Transverse colon (tissue), 4 donors: Measurements from ENCODE around the gene CIB1.

Source experiments
- POLR2A ChIP-seq: fragments of 450-650 bp; IDR thresholded peaks from one replicate; pipeline ENCODE4 v1.6.1; 2016; ENCODE audit warnings: antibody characterized with exemption, mild to moderate bottlenecking, moderate library complexity
- POLR2AphosphoS5 ChIP-seq, 3 donors: sonication (generic); formaldehyde crosslinking; IDR thresholded peaks; one replicate each; pipeline ENCODE4 v1.6.1; 2016; ENCODE audit warnings: antibody characterized with exemption in 3 of 3
- TF ChIP-seq, protein P1 (sequence below), 5 experiments: fragments of 200-600 bp in 3 of 5; fragments of 450-650 bp in 2 of 5; sonication (generic) in 3 of 5; IDR thresholded peaks; 1 replicate in 2 of 5; 2 replicates in 3 of 5; pipeline ENCODE4 v1.5.1; 2016 to 2017; ENCODE audit warnings: antibody characterized with exemption in 5 of 5, inconsistent platforms in 3 of 5, mild to moderate bottlenecking in 2 of 5, moderate library complexity in 1 of 5

DNA sequence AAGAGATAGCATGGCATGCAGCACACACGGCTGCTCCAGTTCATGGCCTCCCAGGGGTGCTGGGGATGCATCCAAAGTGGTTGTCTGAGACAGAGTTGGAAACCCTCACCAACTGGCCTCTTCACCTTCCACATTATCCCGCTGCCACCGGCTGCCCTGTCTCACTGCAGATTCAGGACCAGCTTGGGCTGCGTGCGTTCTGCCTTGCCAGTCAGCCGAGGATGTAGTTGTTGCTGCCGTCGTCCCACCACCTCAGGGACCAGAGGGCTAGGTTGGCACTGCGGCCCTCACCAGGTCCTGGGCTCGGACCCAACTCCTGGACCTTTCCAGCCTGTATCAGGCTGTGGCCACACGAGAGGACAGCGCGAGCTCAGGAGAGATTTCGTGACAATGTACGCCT is 4.8 kb downstream of the CIB1 start:
- TF ChIP-seq, protein P1, sequence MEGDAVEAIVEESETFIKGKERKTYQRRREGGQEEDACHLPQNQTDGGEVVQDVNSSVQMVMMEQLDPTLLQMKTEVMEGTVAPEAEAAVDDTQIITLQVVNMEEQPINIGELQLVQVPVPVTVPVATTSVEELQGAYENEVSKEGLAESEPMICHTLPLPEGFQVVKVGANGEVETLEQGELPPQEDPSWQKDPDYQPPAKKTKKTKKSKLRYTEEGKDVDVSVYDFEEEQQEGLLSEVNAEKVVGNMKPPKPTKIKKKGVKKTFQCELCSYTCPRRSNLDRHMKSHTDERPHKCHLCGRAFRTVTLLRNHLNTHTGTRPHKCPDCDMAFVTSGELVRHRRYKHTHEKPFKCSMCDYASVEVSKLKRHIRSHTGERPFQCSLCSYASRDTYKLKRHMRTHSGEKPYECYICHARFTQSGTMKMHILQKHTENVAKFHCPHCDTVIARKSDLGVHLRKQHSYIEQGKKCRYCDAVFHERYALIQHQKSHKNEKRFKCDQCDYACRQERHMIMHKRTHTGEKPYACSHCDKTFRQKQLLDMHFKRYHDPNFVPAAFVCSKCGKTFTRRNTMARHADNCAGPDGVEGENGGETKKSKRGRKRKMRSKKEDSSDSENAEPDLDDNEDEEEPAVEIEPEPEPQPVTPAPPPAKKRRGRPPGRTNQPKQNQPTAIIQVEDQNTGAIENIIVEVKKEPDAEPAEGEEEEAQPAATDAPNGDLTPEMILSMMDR (IDR thresholded peaks at IDR 0.05), result no peak
- TF ChIP-seq POLR2A, result no peak
- TF ChIP-seq POLR2AphosphoS5 (IDR thresholded peaks at IDR 0.05), result no peak
